GM23338 (cell line): ENCODE measurements around the gene SYNE3. TPM values are rescaled to one million over a fixed set of nuclear protein-coding genes. Genes with fewer than 3 reads are reported as not detected.
A peak's percentile ranks its signal among the peaks of the same experiment; 100 is the strongest.

Experiments used
- ATAC-seq: fragments of 200-7000 bp; cut with Tn5 transposase; 3 replicates; pipeline ENCODE4 v1.9.1; 2020
- DNase-seq: peaks from one replicate; pipeline ENCODE4 v3.0.0-alpha.2; 2015; ENCODE audit warnings: low spot score
- H2AFZ ChIP-seq: fragments of 200-600 bp; sonication (generic); 2 replicates; pipeline ENCODE4 v1.8.0; 2016; ENCODE audit warnings: antibody characterized with exemption, mild to moderate bottlenecking, moderate library complexity
- H3F3A ChIP-seq: fragments of 200-600 bp; sonication (generic); replicated peaks from 2 replicates; pipeline ENCODE4 v1.8.0; 2017; ENCODE audit warnings: antibody characterized with exemption, mixed run types, low read depth
- H3K27ac ChIP-seq: fragments of 200-600 bp; sonication (generic); 2 replicates; pipeline ENCODE4 v1.6.1; 2016; ENCODE audit warnings: low read depth
- H3K27me3 ChIP-seq: fragments of 200-600 bp; sonication (generic); 2 replicates; pipeline ENCODE4 v1.8.0; 2016; ENCODE audit warnings: mild to moderate bottlenecking, mixed run types, moderate library complexity; ENCODE audit not compliant: insufficient read depth
- H3K36me3 ChIP-seq: fragments of 200-600 bp; sonication (generic); 2 replicates; pipeline ENCODE4 v1.8.0; 2016; ENCODE audit warnings: mild to moderate bottlenecking; ENCODE audit not compliant: insufficient read depth
- H3K4me1 ChIP-seq: fragments of 200-600 bp; sonication (generic); 2 replicates; pipeline ENCODE4 v1.8.0; 2016; ENCODE audit warnings: mild to moderate bottlenecking, moderate library complexity; ENCODE audit not compliant: insufficient read depth
- H3K4me2 ChIP-seq: fragments of 200-600 bp; sonication (generic); 2 replicates; pipeline ENCODE4 v1.7.1; 2017; ENCODE audit warnings: mixed run types
- H3K4me3 ChIP-seq: fragments of 200-600 bp; sonication (generic); 2 replicates; pipeline ENCODE4 v1.6.1; 2016; ENCODE audit warnings: mixed run types
- H3K79me2 ChIP-seq: fragments of 200-600 bp; sonication (generic); replicated peaks from 2 replicates; pipeline ENCODE4 v1.8.0; 2017; ENCODE audit warnings: mild to moderate bottlenecking; ENCODE audit not compliant: insufficient read depth
- H3K9me2 ChIP-seq: fragments of 200-600 bp; sonication (generic); 2 replicates; pipeline ENCODE4 v1.8.0; 2017; ENCODE audit not compliant: insufficient read depth
- H4K20me1 ChIP-seq: fragments of 200-600 bp; sonication (generic); replicated peaks from 2 replicates; pipeline ENCODE4 v1.8.0; 2017; ENCODE audit warnings: mild to moderate bottlenecking; ENCODE audit not compliant: insufficient read depth
- H3K27ac Mint-ChIP-seq: 2 replicates; pipeline ENCODE4 v1.8.0; 2020; ENCODE audit warnings: inconsistent platforms, mild to moderate bottlenecking, moderate library complexity, mixed read lengths
- H3K27me3 Mint-ChIP-seq: 3 replicates; pipeline ENCODE4 v1.8.0; 2022; ENCODE audit warnings: low read depth, mild to moderate bottlenecking, moderate library complexity, mixed read lengths, inconsistent platforms; ENCODE audit not compliant: insufficient read depth, poor library complexity
- H3K36me3 Mint-ChIP-seq: 3 replicates; pipeline ENCODE4 v1.8.0; 2021; ENCODE audit warnings: low read depth, mild to moderate bottlenecking, inconsistent platforms, moderate library complexity, mixed read lengths
- H3K4me1 Mint-ChIP-seq: 3 replicates; pipeline ENCODE4 v1.8.0; 2020; ENCODE audit warnings: mild to moderate bottlenecking, inconsistent platforms, mixed read lengths
- H3K4me3 Mint-ChIP-seq: 3 replicates; pipeline ENCODE4 v1.8.0; 2021; ENCODE audit warnings: moderate library complexity, mild to moderate bottlenecking, inconsistent platforms, mixed read lengths
- H3K9me3 Mint-ChIP-seq: 3 replicates; pipeline ENCODE4 v1.8.0; 2020; ENCODE audit warnings: moderate library complexity, mild to moderate bottlenecking, inconsistent platforms, mixed read lengths
- CREB1 ChIP-seq: fragments of 250-450 bp; sonication (Bioruptor Pico); IDR thresholded peaks from 2 replicates; pipeline ENCODE4 v1.5.0; 2020; ENCODE audit warnings: low read depth, mild to moderate bottlenecking, moderate library complexity
- CTCF ChIP-seq, 2 experiments: fragments of 200-600 bp in 1 of 2; sonication (generic) in 1 of 2; conservative IDR thresholded peaks; 2 replicates each; pipeline versions ENCODE4 v1.5.1 to v1.6.1; 2016 to 2017; ENCODE audit warnings: antibody characterized with exemption in 2 of 2, low read depth in 2 of 2, mild to moderate bottlenecking in 2 of 2, moderate library complexity in 1 of 2
- ETS1 ChIP-seq: IDR thresholded peaks from 2 replicates; pipeline ENCODE4 v1.6.1; 2016; ENCODE audit warnings: antibody characterized with exemption
- EZH2 ChIP-seq: fragments of 200-600 bp; sonication (generic); IDR thresholded peaks from one replicate; pipeline ENCODE4 v1.8.0; 2017; ENCODE audit warnings: antibody characterized with exemption, mild to moderate bottlenecking, low read depth; ENCODE audit not compliant: unreplicated experiment
- EZH2phosphoT487 ChIP-seq: fragments of 200-600 bp; sonication (generic); IDR thresholded peaks from one replicate; pipeline ENCODE4 v1.8.1; 2018; ENCODE audit warnings: antibody characterized with exemption; ENCODE audit not compliant: unreplicated experiment
- JUNB ChIP-seq: IDR thresholded peaks from one replicate; pipeline ENCODE4 v1.6.1; 2016; ENCODE audit warnings: antibody characterized with exemption; ENCODE audit not compliant: unreplicated experiment
- NANOG ChIP-seq: IDR thresholded peaks from 2 replicates; pipeline ENCODE4 v1.6.1; 2016; ENCODE audit warnings: antibody characterized with exemption, borderline replicate concordance
- POLR2AphosphoS5 ChIP-seq: IDR thresholded peaks from 2 replicates; pipeline ENCODE4 v1.6.1; 2016; ENCODE audit warnings: antibody characterized with exemption, low read depth
- STAT1 ChIP-seq: IDR thresholded peaks from one replicate; pipeline ENCODE4 v1.6.1; 2016; ENCODE audit warnings: antibody characterized with exemption; ENCODE audit not compliant: unreplicated experiment
- ZNF114 ChIP-seq: fragments of 250-450 bp; sonication (Bioruptor Pico); IDR thresholded peaks from 2 replicates; pipeline ENCODE4 v1.5.0; 2020; ENCODE audit warnings: mild to moderate bottlenecking, moderate library complexity
- ZNF331 ChIP-seq: fragments of 250-450 bp; sonication (Bioruptor Pico); IDR thresholded peaks from 2 replicates; pipeline ENCODE4 v1.5.0; 2020; ENCODE audit warnings: low read depth, mild to moderate bottlenecking, moderate library complexity
- long read RNA-seq: library from polyadenylated mRNA; unstranded; transcript quantifications from one replicate; pipeline ENCODE4 v2.0.0, GENCODE V29; 2020; ENCODE audit not compliant: unreplicated experiment
- polyA plus RNA-seq: library from polyadenylated mRNA; unstranded; fragments of >200 nt; fragmentation: Nextera tagmentation; extraction: Ambion mirVana; gene quantifications from 2 replicates; pipeline ENCODE4 v1.2.1, GENCODE V29; 2016
- total RNA-seq: library from RNA; depleted of rRNA; stranded (reverse); fragments of >200 nt; shearing (Covaris generic); gene quantifications from 2 replicates; pipeline ENCODE4 v1.2.3, GENCODE V29; 2014; rRNA removed

SYNE3 gene
- total RNA-seq (under 0.01 and 0.03 TPM in 2 replicates), polyA plus RNA-seq (0.02 TPM in 1 of 2 replicates, not detected in the other)
- long read RNA-seq = 0 reads

- peak within 1 kb of the TSS; percentile 80 for H2AFZ ChIP-seq
- peaks cover 45% of the 10 kb centered on the region for H3K27me3 ChIP-seq
- no peaks in the 10 kb centered on the region for H3K9me2 ChIP-seq
- H3K9me3 Mint-ChIP-seq = no peaks in the 10 kb centered on the region
- peaks cover 20% of the 10 kb centered on the region for H3K27me3 Mint-ChIP-seq
- no peaks in the 10 kb centered on the region for H3K36me3 ChIP-seq
- peak; percentile 53 for DNase-seq
- H3K4me2 ChIP-seq = peak within 1 kb of the TSS; percentile 85
- H3K36me3 Mint-ChIP-seq = no peaks in the 10 kb centered on the region
- peak within 1 kb of the TSS; percentile 70 for H3K4me3 ChIP-seq
- H4K20me1 ChIP-seq = no peaks in the 10 kb centered on the region; the same call in 1 of the 2 replicates
- peak within 1 kb of the TSS; percentile 72 for H3K4me3 Mint-ChIP-seq
- ATAC-seq = peak; percentile 68
- no peak within 1 kb of the TSS for H3K27ac Mint-ChIP-seq
- TF ChIP-seq EZH2 (peak; percentile 48), CREB1 (CRISPR knock-in tag) (no peak), CTCF (conservative IDR thresholded peaks at IDR 0.05; ENCODE audit: low read depth in 2 of 2) (no peak), JUNB (no peak), NANOG (no peak), ETS1 (no peak), STAT1 (no peak)
- H3F3A ChIP-seq = no peaks in the 10 kb centered on the region; the same call in 1 of the 2 replicates
- no peak within 1 kb of the TSS for H3K27ac ChIP-seq
- H3K4me1 ChIP-seq = peaks cover 3% of the 10 kb centered on the region; the same call in 1 of the 2 replicates
- H3K4me1 Mint-ChIP-seq = peaks cover 10% of the 10 kb centered on the region
- no peaks in the 10 kb centered on the region for H3K79me2 ChIP-seq
Measured at GRCh38 chr14:95516554-95517181, at the start of gene SYNE3. TSS of gene SYNE3 (minus strand) at chr14:95516650. CDS start at chr14:95475821, 40,829 bp downstream.

- Histone ChIP-seq H3K27me3 (peaks cover 5% of the 10 kb centered on the region; the same call in 1 of the 2 replicates), H3K4me2 (no peak overlapping the region), H3F3A (no peaks in the 10 kb centered on the region), H3K4me1 (peaks cover 5% of the 10 kb centered on the region), H4K20me1 (no peaks in the 10 kb centered on the region), H3K9me2 (no peaks in the 10 kb centered on the region), H3K27ac (no peak overlapping the region), H3K36me3 (no peaks in the 10 kb centered on the region), H2AFZ (no peak overlapping the region), H3K79me2 (no peaks in the 10 kb centered on the region), H3K4me3 (no peak overlapping the region)
- ATAC-seq (no peak), DNase-seq (no peak)
- Mint-ChIP-seq H3K27me3 (peaks cover 7% of the 10 kb centered on the region), H3K27ac (no peak overlapping the region), H3K9me3 (no peaks in the 10 kb centered on the region), H3K36me3 (no peaks in the 10 kb centered on the region), H3K4me1 (peaks cover 13% of the 10 kb centered on the region), H3K4me3 (no peak overlapping the region)
- TF ChIP-seq EZH2phosphoT487 = no peak
- no peak for TF ChIP-seq POLR2AphosphoS5
- no peak for TF ChIP-seq NANOG
- no peak for TF ChIP-seq ETS1
- TF ChIP-seq STAT1 = no peak
- no peak for TF ChIP-seq ZNF114 (CRISPR knock-in tag)
- no peak for TF ChIP-seq ZNF331 (CRISPR knock-in tag)
Measured at GRCh38 chr14:95564060-95564459, 47.6 kb upstream of the SYNE3 start.
